ENCODE results near the gene WNT1. TPM values are rescaled to one million over a fixed set of nuclear protein-coding genes. Genes with fewer than 3 reads are reported as not detected.

The WNT1 gene
- total RNA-seq, 4 donors from 2014 or later = not detected

- Histone ChIP-seq H3K4me1 (no peaks in the 10 kb centered on the region), H3K9me3 (no peaks in the 10 kb centered on the region), H3K27ac (no peak overlapping the region), H3K36me3 (no peaks in the 10 kb centered on the region), H3K27me3 (no peaks in the 10 kb centered on the region), H3K4me3 (no peak overlapping the region)
- intact Hi-C loops (cut with DNase I; ENCODE audit: low total_unique reads) = no loop called here
- TF ChIP-seq POLR2A (IDR thresholded peaks at IDR 0.05) = no peak
- no peak for TF ChIP-seq CTCF (IDR thresholded peaks at IDR 0.05)
- DNase-seq = no peak
These were observed 24.1 kb upstream of the WNT1 start for GRCh38 chr12:48954061-48954460.

- TF ChIP-seq CTCF (IDR thresholded peaks at IDR 0.05) = no peak
- TF ChIP-seq POLR2A (IDR thresholded peaks at IDR 0.05) = no peak
- Histone ChIP-seq H3K4me1 (no peaks in the 10 kb centered on the region), H3K27me3 (no peaks in the 10 kb centered on the region), H3K36me3 (no peaks in the 10 kb centered on the region), H3K27ac (no peak overlapping the region), H3K4me3 (no peak overlapping the region), H3K9me3 (no peaks in the 10 kb centered on the region)
- intact Hi-C loops (cut with DNase I; ENCODE audit: low total_unique reads) = no loop called here
- DNase-seq = no peak
These were observed 23.2 kb upstream of the WNT1 start for GRCh38 chr12:48954841-48955501.

- Histone ChIP-seq H3K4me3 (peak overlapping the region; percentile 77 to 87), H3K4me1 (no peaks in the 10 kb centered on the region), H3K9me3 (no peaks in the 10 kb centered on the region), H3K27ac (peak overlapping the region; percentile 67 to 77), H3K36me3 (no peaks in the 10 kb centered on the region), H3K27me3 (no peaks in the 10 kb centered on the region)
- intact Hi-C loops (cut with DNase I; ENCODE audit: low total_unique reads) = no loop called here
- peak; percentile 4 to 28 for TF ChIP-seq POLR2A (IDR thresholded peaks at IDR 0.05)
- TF ChIP-seq CTCF (IDR thresholded peaks at IDR 0.05) = peak in 1 of 4 experiments; percentile 11
- peak; percentile 82 to 83 for DNase-seq
These were observed 21.6 kb upstream of the WNT1 start for GRCh38 chr12:48956279-48957140.

- Histone ChIP-seq H3K36me3 (no peaks in the 10 kb centered on the region), H3K4me1 (no peaks in the 10 kb centered on the region), H3K9me3 (no peaks in the 10 kb centered on the region), H3K27ac (peak within 1 kb of the TSS; percentile 67 to 77), H3K27me3 (no peaks in the 10 kb centered on the region), H3K4me3 (peak within 1 kb of the TSS; percentile 77 to 87)
- TF ChIP-seq CTCF (IDR thresholded peaks at IDR 0.05) (no peak), POLR2A (IDR thresholded peaks at IDR 0.05) (peak in 1 of 2 donors; percentile 71)
- intact Hi-C loops (cut with DNase I; ENCODE audit: low total_unique reads) = no loop called here
- DNase-seq = peak; percentile 92
These were observed 20.7 kb upstream of the WNT1 start, which contains the start of gene ARF3 for GRCh38 chr12:48957141-48958048. TSS of gene ARF3 (minus strand) at chr12:48957487. CDS start at chr12:48941095, 16,392 bp downstream.
